HepG2 (cell line): ENCODE data around the gene KCNK7. TPM values are rescaled to one million over a fixed set of nuclear protein-coding genes. Genes with fewer than 3 reads are reported as not detected.

Experiments
- CENPT ChIP-seq: sonication (generic); formaldehyde crosslinking; IDR thresholded peaks from 2 replicates; pipeline ENCODE4 v1.8.0; 2022; ENCODE audit warnings: low read depth, mild to moderate bottlenecking, moderate library complexity, missing genetic modification reagents
- E2F2 ChIP-seq: sonication (generic); formaldehyde crosslinking; IDR thresholded peaks from 2 replicates; pipeline ENCODE4 v1.4.0; 2020; ENCODE audit warnings: missing genetic modification reagents, borderline replicate concordance
- GZF1 ChIP-seq: sonication (generic); formaldehyde crosslinking; IDR thresholded peaks from 2 replicates; pipeline ENCODE4 v1.5.1; 2020; ENCODE audit warnings: mild to moderate bottlenecking, missing genetic modification reagents
- KDM1A ChIP-seq: IDR thresholded peaks from 2 replicates; pipeline ENCODE4 v1.6.1; 2016; ENCODE audit warnings: missing compliant biosample characterization
- NCOA2 ChIP-seq: sonication (generic); formaldehyde crosslinking; IDR thresholded peaks from 2 replicates; pipeline ENCODE4 v1.8.0; 2022; ENCODE audit warnings: inconsistent platforms
- ZNF646 ChIP-seq: sonication (generic); formaldehyde crosslinking; IDR thresholded peaks from 2 replicates; pipeline ENCODE4 v1.9.0; 2021; ENCODE audit warnings: mild to moderate bottlenecking, missing genetic modification reagents
- ZNF687 ChIP-seq: sonication (generic); formaldehyde crosslinking; IDR thresholded peaks from 2 replicates; pipeline ENCODE4 v1.5.1; 2020; ENCODE audit warnings: mild to moderate bottlenecking, missing genetic modification reagents, moderate library complexity
- polyA plus RNA-seq, 8 experiments: library from polyadenylated mRNA; depleted of rRNA in 3 of 8; stranded (reverse) in 7 of 8; unstranded in 1 of 8; fragments of >200 nt; fragmentation: Illumina TruSeq in 4 of 8; extraction: Trizol in 4 of 8; gene quantifications; 2 replicates each; pipeline versions ENCODE4 v1.2.1 to v1.2.3, GENCODE V29; 2011 to 2016; ENCODE audit warnings: low read depth in 4 of 8, missing spikeins in 1 of 8, mixed read lengths in 1 of 8; ENCODE audit not compliant: insufficient read depth in 1 of 8
- total RNA-seq, 5 experiments: library from RNA; depleted of rRNA; stranded (reverse); fragments of >200 nt; fragmentation: Illumina TruSeq; extraction: Trizol; gene quantifications; 2 replicates each; pipeline ENCODE4 v1.2.3, GENCODE V29; 2016; ENCODE audit warnings: low read depth in 1 of 5
- TF ChIP-seq, protein P1 (sequence below): sonication (generic); formaldehyde crosslinking; IDR thresholded peaks from 2 replicates; pipeline ENCODE4 v1.5.0; 2020; ENCODE audit warnings: mild to moderate bottlenecking, missing genetic modification reagents, borderline replicate concordance
- TF ChIP-seq, protein P2 (sequence below): sonication (generic); formaldehyde crosslinking; IDR thresholded peaks from 2 replicates; pipeline ENCODE4 v1.8.0; 2022; ENCODE audit warnings: low read depth, missing genetic modification reagents

The KCNK7 gene
- total and polyA plus RNA-seq, 2 of the 13 experiments (the other 11 are each of a cell fraction or from before 2014, with no cell fraction given): 0.11 TPM; not detected in 1

GRCh38 chr11:65575568-65576231 lies 19.9 kb downstream of the KCNK7 start, which contains the start of gene EHBP1L1 (continued):
- TF ChIP-seq E2F2 (CRISPR knock-in tag): no peak
- TF ChIP-seq, protein P1, sequence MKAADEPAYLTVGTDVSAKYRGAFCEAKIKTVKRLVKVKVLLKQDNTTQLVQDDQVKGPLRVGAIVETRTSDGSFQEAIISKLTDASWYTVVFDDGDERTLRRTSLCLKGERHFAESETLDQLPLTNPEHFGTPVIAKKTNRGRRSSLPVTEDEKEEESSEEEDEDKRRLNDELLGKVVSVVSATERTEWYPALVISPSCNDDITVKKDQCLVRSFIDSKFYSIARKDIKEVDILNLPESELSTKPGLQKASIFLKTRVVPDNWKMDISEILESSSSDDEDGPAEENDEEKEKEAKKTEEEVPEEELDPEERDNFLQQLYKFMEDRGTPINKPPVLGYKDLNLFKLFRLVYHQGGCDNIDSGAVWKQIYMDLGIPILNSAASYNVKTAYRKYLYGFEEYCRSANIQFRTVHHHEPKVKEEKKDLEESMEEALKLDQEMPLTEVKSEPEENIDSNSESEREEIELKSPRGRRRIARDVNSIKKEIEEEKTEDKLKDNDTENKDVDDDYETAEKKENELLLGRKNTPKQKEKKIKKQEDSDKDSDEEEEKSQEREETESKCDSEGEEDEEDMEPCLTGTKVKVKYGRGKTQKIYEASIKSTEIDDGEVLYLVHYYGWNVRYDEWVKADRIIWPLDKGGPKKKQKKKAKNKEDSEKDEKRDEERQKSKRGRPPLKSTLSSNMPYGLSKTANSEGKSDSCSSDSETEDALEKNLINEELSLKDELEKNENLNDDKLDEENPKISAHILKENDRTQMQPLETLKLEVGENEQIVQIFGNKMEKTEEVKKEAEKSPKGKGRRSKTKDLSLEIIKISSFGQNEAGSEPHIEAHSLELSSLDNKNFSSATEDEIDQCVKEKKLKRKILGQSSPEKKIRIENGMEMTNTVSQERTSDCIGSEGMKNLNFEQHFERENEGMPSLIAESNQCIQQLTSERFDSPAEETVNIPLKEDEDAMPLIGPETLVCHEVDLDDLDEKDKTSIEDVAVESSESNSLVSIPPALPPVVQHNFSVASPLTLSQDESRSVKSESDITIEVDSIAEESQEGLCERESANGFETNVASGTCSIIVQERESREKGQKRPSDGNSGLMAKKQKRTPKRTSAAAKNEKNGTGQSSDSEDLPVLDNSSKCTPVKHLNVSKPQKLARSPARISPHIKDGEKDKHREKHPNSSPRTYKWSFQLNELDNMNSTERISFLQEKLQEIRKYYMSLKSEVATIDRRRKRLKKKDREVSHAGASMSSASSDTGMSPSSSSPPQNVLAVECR: peak; percentile 28; the same call in 1 of the 2 replicates
- TF ChIP-seq, protein P2, sequence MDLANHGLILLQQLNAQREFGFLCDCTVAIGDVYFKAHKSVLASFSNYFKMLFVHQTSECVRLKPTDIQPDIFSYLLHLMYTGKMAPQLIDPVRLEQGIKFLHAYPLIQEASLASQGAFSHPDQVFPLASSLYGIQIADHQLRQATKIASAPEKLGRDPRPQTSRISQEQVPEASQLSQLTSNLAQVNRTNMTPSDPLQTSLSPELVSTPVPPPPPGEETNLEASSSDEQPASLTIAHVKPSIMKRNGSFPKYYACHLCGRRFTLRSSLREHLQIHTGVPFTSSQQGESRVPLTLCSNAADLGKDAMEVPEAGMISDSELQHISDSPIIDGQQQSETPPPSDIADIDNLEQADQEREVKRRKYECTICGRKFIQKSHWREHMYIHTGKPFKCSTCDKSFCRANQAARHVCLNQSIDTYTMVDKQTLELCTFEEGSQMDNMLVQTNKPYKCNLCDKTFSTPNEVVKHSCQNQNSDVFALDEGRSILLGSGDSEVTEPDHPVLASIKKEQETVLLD (CRISPR knock-in tag): peak; percentile 81
- TF ChIP-seq ZNF646: no peak
- peak; percentile 19; the same call in 1 of the 2 replicates for TF ChIP-seq CENPT
- TF ChIP-seq ZNF687 (CRISPR knock-in tag): peak; percentile 29; the same call in 1 of the 2 replicates
- TF ChIP-seq NCOA2 (CRISPR knock-in tag): no peak
- TF ChIP-seq KDM1A (CRISPR knock-in tag): 0 out of 2 replicates have a peak, but pooled peaks have one; percentile 9
- 0 out of 2 replicates have a peak, but pooled peaks have one; percentile 42 for TF ChIP-seq GZF1 (CRISPR knock-in tag)
